T-helper 17 cell (primary cell): ENCODE results near the gene USP49. TPM values are rescaled to one million over a fixed set of nuclear protein-coding genes. Genes with fewer than 3 reads are reported as not detected.

Experiments used
- ATAC-seq: fragments of 150-1000 bp; cut with Tn5 transposase; 2 replicates; pipeline ENCODE4 v1.10.0; 2021; ENCODE audit warnings: mild to moderate bottlenecking, moderate library complexity
- DNase-seq, 3 donors: peaks; one replicate each; pipeline versions ENCODE4 v3.0.0 to v3.0.0-alpha.2; 2020 to 2021
- H3K9me3 ChIP-seq: one replicate; pipeline ENCODE4 v1.7.0; 2013; ENCODE audit warnings: low read length, mild to moderate bottlenecking; ENCODE audit not compliant: control insufficient read depth, poor library complexity, severe bottlenecking
- H3K27ac Mint-ChIP-seq: one replicate; pipeline ENCODE4 v1.8.0; 2022; ENCODE audit warnings: mild to moderate bottlenecking, moderate library complexity, mixed read lengths
- H3K27me3 Mint-ChIP-seq: one replicate; pipeline ENCODE4 v1.8.0; 2022; ENCODE audit warnings: mixed read lengths
- H3K36me3 Mint-ChIP-seq: one replicate; pipeline ENCODE4 v1.8.0; 2022; ENCODE audit warnings: low read depth, mixed read lengths
- H3K4me1 Mint-ChIP-seq: one replicate; pipeline ENCODE4 v1.8.0; 2022; ENCODE audit warnings: mild to moderate bottlenecking, mixed read lengths
- H3K4me3 Mint-ChIP-seq: one replicate; pipeline ENCODE4 v1.8.0; 2022; ENCODE audit warnings: mild to moderate bottlenecking, moderate library complexity, mixed read lengths
- total RNA-seq, 4 donors: library from RNA in 2 of 4; stranded (reverse) in 2 of 4; gene quantifications; one replicate each; pipeline ENCODE4 v1.2.3 and lab custom pipeline; 2022 to 2026

USP49 gene
- total RNA-seq, 2 donors from 2014 or later, result 1.7 to 2.1 TPM

GRCh38 chr6:41937472-41937860 is 42.3 kb upstream of the USP49 start:
- H3K36me3 Mint-ChIP-seq, result peaks cover 5% of the 10 kb centered on the region

GRCh38 chr6:41936073-41936837 is 41.1 kb upstream of the USP49 start:
- peak; percentile 71 for ATAC-seq
- Mint-ChIP-seq H3K4me1 (peaks cover 62% of the 10 kb centered on the region), H3K27me3 (no peaks in the 10 kb centered on the region), H3K4me3 (peak overlapping the region; percentile 95), H3K27ac (peak overlapping the region; percentile 82), H3K36me3 (peaks cover 9% of the 10 kb centered on the region)
- H3K9me3 ChIP-seq, result no peaks in the 10 kb centered on the region
- DNase-seq, result peak; percentile 23 to 45 (median 31)

More at GRCh38 chr6:41937472-41937860, 42.3 kb upstream of the USP49 start:
- H3K27me3 Mint-ChIP-seq, result no peaks in the 10 kb centered on the region
- H3K4me3 Mint-ChIP-seq, result peak overlapping the region; percentile 97
- no peaks in the 10 kb centered on the region for H3K9me3 ChIP-seq
- ATAC-seq, result no peak
- no peak for DNase-seq
- H3K27ac Mint-ChIP-seq, result peak overlapping the region; percentile 91
- H3K4me1 Mint-ChIP-seq, result peaks cover 61% of the 10 kb centered on the region

- peaks cover 9% of the 10 kb centered on the region for H3K36me3 Mint-ChIP-seq
- H3K4me3 Mint-ChIP-seq, result peak overlapping the region; percentile 95
- H3K27me3 Mint-ChIP-seq, result no peaks in the 10 kb centered on the region
Observed at GRCh38 chr6:41935685-41936072, 40.5 kb upstream of the USP49 start.

GRCh38 chr6:41935193-41935574 is 40.0 kb upstream of the USP49 start:
- Mint-ChIP-seq H3K4me3 (peak overlapping the region; percentile 95), H3K27me3 (no peaks in the 10 kb centered on the region), H3K36me3 (peaks cover 9% of the 10 kb centered on the region), H3K4me1 (peaks cover 58% of the 10 kb centered on the region), H3K27ac (peak overlapping the region; percentile 82)
- no peak for DNase-seq
- no peaks in the 10 kb centered on the region for H3K9me3 ChIP-seq
- ATAC-seq, result no peak

More at GRCh38 chr6:41935685-41936072, 40.5 kb upstream of the USP49 start:
- no peaks in the 10 kb centered on the region for H3K9me3 ChIP-seq
- DNase-seq (no peak), ATAC-seq (no peak)
- Mint-ChIP-seq H3K4me1 (peaks cover 62% of the 10 kb centered on the region), H3K27ac (peak overlapping the region; percentile 82)

- Mint-ChIP-seq H3K27ac (peak overlapping the region; percentile 82), H3K4me3 (peak overlapping the region; percentile 95), H3K36me3 (peaks cover 9% of the 10 kb centered on the region), H3K4me1 (peaks cover 52% of the 10 kb centered on the region), H3K27me3 (no peaks in the 10 kb centered on the region)
- ATAC-seq (no peak), DNase-seq (no peak)
- H3K9me3 ChIP-seq, result no peaks in the 10 kb centered on the region
Observed at GRCh38 chr6:41934278-41935192, 39.4 kb upstream of the USP49 start.

GRCh38 chr6:41932378-41932777 is 37.2 kb upstream of the USP49 start:
- DNase-seq (no peak), ATAC-seq (no peak)
- Mint-ChIP-seq H3K27ac (peak overlapping the region; percentile 82), H3K4me3 (peak overlapping the region; percentile 31), H3K27me3 (no peaks in the 10 kb centered on the region), H3K36me3 (peaks cover 9% of the 10 kb centered on the region), H3K4me1 (peaks cover 38% of the 10 kb centered on the region)
- H3K9me3 ChIP-seq, result no peaks in the 10 kb centered on the region

- no peaks in the 10 kb centered on the region for H3K9me3 ChIP-seq
- H3K36me3 Mint-ChIP-seq, result peaks cover 9% of the 10 kb centered on the region
- peak overlapping the region; percentile 82 for H3K27ac Mint-ChIP-seq
- ATAC-seq (no peak), DNase-seq (no peak)
- no peaks in the 10 kb centered on the region for H3K27me3 Mint-ChIP-seq
- H3K4me1 Mint-ChIP-seq, result peaks cover 34% of the 10 kb centered on the region
- H3K4me3 Mint-ChIP-seq, result peak overlapping the region; percentile 55
Observed at GRCh38 chr6:41931792-41932191, 36.6 kb upstream of the USP49 start.

- H3K36me3 Mint-ChIP-seq, result peaks cover 8% of the 10 kb centered on the region
- H3K4me1 Mint-ChIP-seq, result peaks cover 25% of the 10 kb centered on the region
- no peak overlapping the region for H3K4me3 Mint-ChIP-seq
- ATAC-seq (no peak), DNase-seq (no peak)
- H3K27ac Mint-ChIP-seq, result no peak overlapping the region
- no peaks in the 10 kb centered on the region for H3K9me3 ChIP-seq
- no peaks in the 10 kb centered on the region for H3K27me3 Mint-ChIP-seq
Observed at GRCh38 chr6:41929924-41930323, 34.7 kb upstream of the USP49 start.

- DNase-seq (no peak), ATAC-seq (no peak)
- no peaks in the 10 kb centered on the region for H3K9me3 ChIP-seq
- Mint-ChIP-seq H3K4me3 (no peak overlapping the region), H3K27me3 (no peaks in the 10 kb centered on the region), H3K4me1 (peaks cover 34% of the 10 kb centered on the region), H3K36me3 (peaks cover 8% of the 10 kb centered on the region), H3K27ac (peak overlapping the region; percentile 21)
Observed at GRCh38 chr6:41927253-41927652, 32.1 kb upstream of the USP49 start.

- Mint-ChIP-seq H3K4me3 (peak overlapping the region; percentile 99), H3K4me1 (peaks cover 47% of the 10 kb centered on the region), H3K27me3 (no peaks in the 10 kb centered on the region), H3K27ac (peak overlapping the region; percentile 99), H3K36me3 (peaks cover 9% of the 10 kb centered on the region)
- DNase-seq (no peak), ATAC-seq (no peak)
- no peaks in the 10 kb centered on the region for H3K9me3 ChIP-seq
Observed at GRCh38 chr6:41922154-41922553, 27.0 kb upstream of the USP49 start.

- Mint-ChIP-seq H3K27me3 (no peaks in the 10 kb centered on the region), H3K36me3 (peaks cover 9% of the 10 kb centered on the region), H3K27ac (peak overlapping the region; percentile 99), H3K4me3 (peak overlapping the region; percentile 99), H3K4me1 (peaks cover 47% of the 10 kb centered on the region)
- no peaks in the 10 kb centered on the region for H3K9me3 ChIP-seq
- DNase-seq, result peak in 1 of 3 donors; percentile 15
- peak; percentile 18 for ATAC-seq
Observed at GRCh38 chr6:41921712-41921998, 26.5 kb upstream of the USP49 start.

GRCh38 chr6:41920921-41921711 is 25.9 kb upstream of the USP49 start, which contains the start of the genes BYSL and MED20:
Gene BYSL (plus strand): TSS chr6:41921499. CDS start chr6:41921563, 64 bp downstream.
Gene MED20 (minus strand): TSS chr6:41921139. CDS start chr6:41921018, 121 bp downstream.
- ATAC-seq (peak; percentile 90), DNase-seq (peak; percentile 87 to 95 (median 91))
- no peaks in the 10 kb centered on the region for H3K9me3 ChIP-seq
- Mint-ChIP-seq H3K4me3 (peak within 1 kb of the TSS; percentile 99), H3K27me3 (no peaks in the 10 kb centered on the region), H3K27ac (peak within 1 kb of the TSS; percentile 99), H3K36me3 (peaks cover 9% of the 10 kb centered on the region), H3K4me1 (peaks cover 47% of the 10 kb centered on the region)
